Stomach (tissue), 9 donors: Measurements from ENCODE around the gene ZFP92. TPM values are rescaled to one million over a fixed set of nuclear protein-coding genes. Genes with fewer than 3 reads are reported as not detected.

Source experiments
- DNase-seq, 2 donors: peaks; one replicate each; pipeline versions ENCODE4 v3.0.0 to v3.0.0-alpha.2; 2013 to 2019
- H3K27ac ChIP-seq, 5 donors: fragments of 200-600 bp in 4 of 5; sonication (generic) in 4 of 5; one replicate each; pipeline ENCODE4 v1.5.1; 2013 to 2019; ENCODE audit warnings: mild to moderate bottlenecking in 1 of 5, moderate library complexity in 1 of 5
- H3K27me3 ChIP-seq, 3 donors: fragments of 200-600 bp; sonication (generic); one replicate each; pipeline ENCODE4 v1.5.1; 2017 to 2019; ENCODE audit warnings: mixed run types in 1 of 3
- H3K36me3 ChIP-seq, 4 donors: fragments of 200-600 bp; sonication (generic); 1 replicate in 3 of 4; 2 replicates in 1 of 4; pipeline ENCODE4 v1.5.1; 2016 to 2019
- H3K4me1 ChIP-seq, 4 donors: fragments of 200-600 bp; sonication (generic); one replicate each; pipeline ENCODE4 v1.5.1; 2016 to 2019
- H3K4me3 ChIP-seq, 4 donors: fragments of 200-600 bp; sonication (generic) in 3 of 4; one replicate each; pipeline ENCODE4 v1.5.1; 2016 to 2019; ENCODE audit warnings: mild to moderate bottlenecking in 1 of 4
- H3K9me3 ChIP-seq, 4 donors: fragments of 200-600 bp; sonication (generic); one replicate each; pipeline ENCODE4 v1.5.1; 2016 to 2019
- EP300 ChIP-seq: sonication (generic); formaldehyde crosslinking; IDR thresholded peaks from one replicate; pipeline ENCODE4 v1.6.1; 2017; ENCODE audit warnings: antibody characterized with exemption
- POLR2A ChIP-seq, 4 donors: fragments of 450-650 bp; IDR thresholded peaks; one replicate each; pipeline ENCODE4 v1.6.1; 2016; ENCODE audit warnings: antibody characterized with exemption in 4 of 4, control low read depth in 2 of 4, mild to moderate bottlenecking in 1 of 4, moderate library complexity in 1 of 4
- POLR2AphosphoS5 ChIP-seq, 3 donors: sonication (generic); formaldehyde crosslinking; IDR thresholded peaks; one replicate each; pipeline ENCODE4 v1.6.1; 2016; ENCODE audit warnings: antibody characterized with exemption in 3 of 3
- WGBS, 5 donors: extraction: QIAGEN DNeasy Blood & Tissue Kit in 3 of 5; methylation state at CpG; one replicate each; pipeline versions ENCODE4 v1.1.5 to v1.1.7; 2013 to 2018; 5-methylcytosine and 5-hydroxymethylcytosine counted together
- intact Hi-C: fragments of 100-400 bp; cut with DNase I; formaldehyde crosslinking; loops from one replicate; pipeline ENCODE4 v1.15.1; 2023; ENCODE audit warnings: low total_unique reads
- polyA plus RNA-seq, 3 donors: library from polyadenylated mRNA; stranded (reverse); fragments of 200-250 nt; gene quantifications; one replicate each; pipeline ENCODE4 v1.2.3, GENCODE V29; 2013
- total RNA-seq, 5 donors: library from RNA; depleted of rRNA; stranded (reverse); fragments of >200 nt; gene quantifications; one replicate each; pipeline versions ENCODE4 v1.1.0 to v1.2.3, GENCODE V29; 2014 to 2016
- TF ChIP-seq, protein P1 (sequence below), 7 experiments: fragments of 450-650 bp in 4 of 7; fragments of 200-600 bp in 3 of 7; sonication (generic) in 3 of 7; IDR thresholded peaks; one replicate each; pipeline ENCODE4 v1.5.1; 2016 to 2019; ENCODE audit warnings: antibody characterized with exemption in 7 of 7, control low read depth in 2 of 7, mild to moderate bottlenecking in 1 of 7
- donor health status: healthy with polysubstance abuse.
- donor health status: Bipolar disorder and iron deficiency.
- donor health status: healthy.

The ZFP92 gene
- total and polyA plus RNA-seq, 8 donors, result under 0.01 to 0.92 (median 0.31) TPM; not detected in 3

DNA sequence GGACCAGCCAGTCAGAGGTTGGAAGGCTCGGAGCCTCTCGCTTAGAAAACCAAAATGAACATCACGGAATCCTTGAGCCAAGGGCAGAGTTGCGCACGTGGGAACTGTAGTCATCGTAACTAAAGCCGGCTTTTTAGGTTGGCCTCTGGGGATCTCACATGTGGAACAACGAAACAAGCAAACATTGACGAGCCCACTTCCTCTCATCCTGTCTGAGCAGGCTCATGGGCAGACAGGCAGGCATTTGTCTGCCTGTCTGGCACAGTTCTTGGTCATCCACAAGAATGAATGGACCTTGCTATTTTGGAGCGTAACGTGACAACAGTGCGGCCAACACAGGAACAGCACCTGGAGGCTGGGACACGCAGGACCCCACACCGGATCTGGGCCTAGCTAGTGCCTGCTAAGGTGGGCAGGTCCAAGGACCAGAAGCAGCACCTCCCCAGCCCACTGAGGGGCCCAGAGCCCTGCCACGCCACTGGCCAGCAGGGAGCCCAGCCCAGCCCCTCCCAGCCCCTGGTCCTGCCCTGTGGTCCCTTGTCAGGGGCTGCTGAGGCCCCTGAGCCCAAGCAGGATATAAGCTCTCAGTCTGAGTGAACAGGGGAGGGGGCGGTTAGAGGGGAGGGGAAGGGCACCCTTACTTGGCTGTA lies 43.8 kb downstream of the ZFP92 start:
- intact Hi-C loops, result no loop called here
- TF ChIP-seq EP300, result no peak
- no peak overlapping the region for H3K27ac ChIP-seq
- WGBS, 5 donors, result 84 to 96% (median 94%) methylated on average over 12 to 16 of the region's 16 CpGs
- peaks cover 4 to 62% (median 42%) of the 10 kb centered on the region in 4 donors for H3K36me3 ChIP-seq
- no peak for DNase-seq
- peaks cover 0 to 14% (median 0%) of the 10 kb centered on the region in 3 donors for H3K27me3 ChIP-seq
- H3K4me1 ChIP-seq, result no peaks in the 10 kb centered on the region
- H3K9me3 ChIP-seq, result no peaks in the 10 kb centered on the region
- H3K4me3 ChIP-seq, result no peak overlapping the region

DNA sequence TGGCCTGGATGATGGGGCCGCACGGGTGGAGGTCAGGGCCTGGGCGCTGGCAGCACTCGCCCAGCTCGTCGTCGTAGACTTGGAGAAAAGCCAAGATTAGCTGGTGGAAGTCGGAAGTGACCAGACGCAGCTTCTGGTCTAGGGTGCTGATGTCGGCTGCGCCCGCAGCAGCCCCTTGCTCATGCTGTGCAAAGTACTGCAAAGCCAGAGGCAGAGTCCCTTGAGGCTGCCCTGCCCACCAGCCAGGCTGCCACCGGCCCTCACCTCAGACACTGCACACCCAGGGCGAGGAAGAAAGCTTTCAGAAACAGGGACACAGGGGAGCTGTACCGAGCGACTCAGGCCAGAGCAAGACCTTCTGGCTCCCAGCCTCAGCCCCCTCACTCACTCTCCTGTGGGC lies 44.3 kb downstream of the ZFP92 start:
- H3K4me3 ChIP-seq, result no peak overlapping the region
- intact Hi-C loops, result no loop called here
- WGBS, 5 donors, result 80 to 98% (median 83%) methylated on average over 8 to 16 of the region's 16 CpGs
- no peak for DNase-seq
- H3K4me1 ChIP-seq, result no peaks in the 10 kb centered on the region
- H3K36me3 ChIP-seq, result peaks cover 4 to 57% (median 37%) of the 10 kb centered on the region in 4 donors
- no peak for TF ChIP-seq EP300
- no peak for TF ChIP-seq POLR2AphosphoS5 (IDR thresholded peaks at IDR 0.05)
- TF ChIP-seq, protein P1, sequence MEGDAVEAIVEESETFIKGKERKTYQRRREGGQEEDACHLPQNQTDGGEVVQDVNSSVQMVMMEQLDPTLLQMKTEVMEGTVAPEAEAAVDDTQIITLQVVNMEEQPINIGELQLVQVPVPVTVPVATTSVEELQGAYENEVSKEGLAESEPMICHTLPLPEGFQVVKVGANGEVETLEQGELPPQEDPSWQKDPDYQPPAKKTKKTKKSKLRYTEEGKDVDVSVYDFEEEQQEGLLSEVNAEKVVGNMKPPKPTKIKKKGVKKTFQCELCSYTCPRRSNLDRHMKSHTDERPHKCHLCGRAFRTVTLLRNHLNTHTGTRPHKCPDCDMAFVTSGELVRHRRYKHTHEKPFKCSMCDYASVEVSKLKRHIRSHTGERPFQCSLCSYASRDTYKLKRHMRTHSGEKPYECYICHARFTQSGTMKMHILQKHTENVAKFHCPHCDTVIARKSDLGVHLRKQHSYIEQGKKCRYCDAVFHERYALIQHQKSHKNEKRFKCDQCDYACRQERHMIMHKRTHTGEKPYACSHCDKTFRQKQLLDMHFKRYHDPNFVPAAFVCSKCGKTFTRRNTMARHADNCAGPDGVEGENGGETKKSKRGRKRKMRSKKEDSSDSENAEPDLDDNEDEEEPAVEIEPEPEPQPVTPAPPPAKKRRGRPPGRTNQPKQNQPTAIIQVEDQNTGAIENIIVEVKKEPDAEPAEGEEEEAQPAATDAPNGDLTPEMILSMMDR (IDR thresholded peaks at IDR 0.05), result no peak
- TF ChIP-seq POLR2A (IDR thresholded peaks at IDR 0.05), result no peak
- peaks cover 0 to 14% (median 0%) of the 10 kb centered on the region in 3 donors for H3K27me3 ChIP-seq
- H3K27ac ChIP-seq, result no peak overlapping the region
- H3K9me3 ChIP-seq, result no peaks in the 10 kb centered on the region

GRCh38 chrX:153456161-153456560 lies 44.9 kb downstream of the ZFP92 start:
- Histone ChIP-seq H3K36me3 (peaks cover 4 to 51% (median 35%) of the 10 kb centered on the region in 4 donors), H3K9me3 (no peaks in the 10 kb centered on the region), H3K27ac (no peak overlapping the region), H3K4me1 (no peaks in the 10 kb centered on the region), H3K4me3 (no peak overlapping the region), H3K27me3 (peaks cover 0 to 14% (median 0%) of the 10 kb centered on the region in 3 donors)
- DNase-seq, result no peak
- intact Hi-C loops, result no loop called here
- 63 to 97% (median 87%) methylated on average over 6 to 12 of the region's 12 CpGs for WGBS, 5 donors
- TF ChIP-seq POLR2A (IDR thresholded peaks at IDR 0.05), result no peak
- no peak for TF ChIP-seq POLR2AphosphoS5 (IDR thresholded peaks at IDR 0.05)
- TF ChIP-seq, protein P1 (IDR thresholded peaks at IDR 0.05), result no peak
- no peak for TF ChIP-seq EP300

DNA sequence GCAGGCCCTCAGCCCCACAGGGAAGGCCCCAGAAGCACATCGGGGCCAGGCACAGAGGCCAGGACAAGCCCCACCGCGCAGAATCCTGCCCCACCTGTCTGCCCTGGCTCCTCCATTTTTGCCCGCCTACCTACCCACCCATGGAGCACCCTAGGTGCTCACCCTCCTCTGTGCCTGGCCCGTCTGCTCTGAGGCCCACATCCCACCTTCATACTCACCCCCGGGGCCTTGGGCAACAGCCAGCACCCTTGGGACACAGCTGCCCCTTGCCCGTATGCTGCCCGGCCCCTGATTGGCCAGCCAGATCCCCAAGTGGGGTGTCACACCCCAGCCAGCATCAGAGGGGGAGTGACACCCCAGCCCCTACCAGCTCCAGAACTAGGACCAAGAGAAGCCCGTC lies 45.4 kb downstream of the ZFP92 start:
- H3K9me3 ChIP-seq, result peaks cover 0 to 4% (median 0%) of the 10 kb centered on the region in 4 donors
- DNase-seq, result no peak
- no peak overlapping the region for H3K27ac ChIP-seq
- H3K36me3 ChIP-seq, result peaks cover 4 to 54% (median 38%) of the 10 kb centered on the region in 4 donors
- TF ChIP-seq, protein P1 (IDR thresholded peaks at IDR 0.05), result no peak
- no peak for TF ChIP-seq EP300
- no peak for TF ChIP-seq POLR2A (IDR thresholded peaks at IDR 0.05)
- TF ChIP-seq POLR2AphosphoS5 (IDR thresholded peaks at IDR 0.05), result no peak
- H3K4me3 ChIP-seq, result no peak overlapping the region
- intact Hi-C loops, result no loop called here
- H3K27me3 ChIP-seq, result peaks cover 0 to 14% (median 0%) of the 10 kb centered on the region in 3 donors
- H3K4me1 ChIP-seq, result no peaks in the 10 kb centered on the region
- 86 to 100% (median 94%) methylated on average over 4 to 9 of the region's 9 CpGs for WGBS, 5 donors
